ENCODE data around the gene AHNAK.

The AHNAK gene

DNA sequence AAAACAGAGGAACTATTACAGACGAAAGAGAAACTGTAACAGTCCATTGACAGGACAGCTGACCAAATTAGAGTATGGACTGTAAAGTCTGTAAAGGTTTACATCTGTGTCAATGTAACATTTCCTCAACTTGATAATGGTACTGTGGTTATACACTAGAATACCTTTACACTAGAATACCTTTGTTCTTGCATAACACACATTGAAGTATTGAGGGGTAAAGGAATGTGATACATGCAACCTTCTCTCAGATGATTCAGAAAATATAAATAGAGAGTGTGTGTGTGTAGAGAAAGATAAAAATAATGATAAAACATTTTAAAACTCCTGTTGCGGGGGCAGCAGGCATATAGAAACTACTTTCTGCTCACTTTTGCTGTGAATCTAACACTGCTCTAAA lies 32.6 kb upstream of the AHNAK start:
- no peaks in the 10 kb centered on the region for H3K27me3 ChIP-seq (ENCODE audit: insufficient read depth, low read length)
- no peaks in the 10 kb centered on the region for H3K79me2 ChIP-seq (ENCODE audit: insufficient read depth, low read length)
- H2AFZ ChIP-seq (ENCODE audit: low read length): no peak overlapping the region
- peaks cover 15% of the 10 kb centered on the region for H3K4me1 ChIP-seq (ENCODE audit: insufficient read depth, low read length, severe bottlenecking)
- no peaks in the 10 kb centered on the region for H3F3A ChIP-seq (ENCODE audit: insufficient read depth, low read length)
- no peaks in the 10 kb centered on the region for H4K20me1 ChIP-seq (ENCODE audit: insufficient read depth, low read length)
- TF ChIP-seq, protein P1, sequence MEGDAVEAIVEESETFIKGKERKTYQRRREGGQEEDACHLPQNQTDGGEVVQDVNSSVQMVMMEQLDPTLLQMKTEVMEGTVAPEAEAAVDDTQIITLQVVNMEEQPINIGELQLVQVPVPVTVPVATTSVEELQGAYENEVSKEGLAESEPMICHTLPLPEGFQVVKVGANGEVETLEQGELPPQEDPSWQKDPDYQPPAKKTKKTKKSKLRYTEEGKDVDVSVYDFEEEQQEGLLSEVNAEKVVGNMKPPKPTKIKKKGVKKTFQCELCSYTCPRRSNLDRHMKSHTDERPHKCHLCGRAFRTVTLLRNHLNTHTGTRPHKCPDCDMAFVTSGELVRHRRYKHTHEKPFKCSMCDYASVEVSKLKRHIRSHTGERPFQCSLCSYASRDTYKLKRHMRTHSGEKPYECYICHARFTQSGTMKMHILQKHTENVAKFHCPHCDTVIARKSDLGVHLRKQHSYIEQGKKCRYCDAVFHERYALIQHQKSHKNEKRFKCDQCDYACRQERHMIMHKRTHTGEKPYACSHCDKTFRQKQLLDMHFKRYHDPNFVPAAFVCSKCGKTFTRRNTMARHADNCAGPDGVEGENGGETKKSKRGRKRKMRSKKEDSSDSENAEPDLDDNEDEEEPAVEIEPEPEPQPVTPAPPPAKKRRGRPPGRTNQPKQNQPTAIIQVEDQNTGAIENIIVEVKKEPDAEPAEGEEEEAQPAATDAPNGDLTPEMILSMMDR (IDR thresholded peaks at IDR 0.05; ENCODE audit: low read length): no peak
- TF ChIP-seq EZH2 (IDR thresholded peaks at IDR 0.05; ENCODE audit: borderline replicate concordance, low read length): no peak
- peaks cover 75% of the 10 kb centered on the region for H3K36me3 ChIP-seq (ENCODE audit: insufficient read depth, low read length)
- H3K4me3 ChIP-seq (ENCODE audit: low read depth, low read length, poor library complexity, severe bottlenecking): no peak overlapping the region
- H3K9me3 ChIP-seq (ENCODE audit: low read length): no peaks in the 10 kb centered on the region
- no peak overlapping the region for H3K9ac ChIP-seq (ENCODE audit: low read length)
- H3K4me2 ChIP-seq (ENCODE audit: low read length): no peak overlapping the region
- no peaks in the 10 kb centered on the region for H3K9me2 ChIP-seq (ENCODE audit: low read depth, low read length)
- H3K27ac ChIP-seq (ENCODE audit: low read depth, low read length, poor library complexity, severe bottlenecking): no peak overlapping the region

DNA sequence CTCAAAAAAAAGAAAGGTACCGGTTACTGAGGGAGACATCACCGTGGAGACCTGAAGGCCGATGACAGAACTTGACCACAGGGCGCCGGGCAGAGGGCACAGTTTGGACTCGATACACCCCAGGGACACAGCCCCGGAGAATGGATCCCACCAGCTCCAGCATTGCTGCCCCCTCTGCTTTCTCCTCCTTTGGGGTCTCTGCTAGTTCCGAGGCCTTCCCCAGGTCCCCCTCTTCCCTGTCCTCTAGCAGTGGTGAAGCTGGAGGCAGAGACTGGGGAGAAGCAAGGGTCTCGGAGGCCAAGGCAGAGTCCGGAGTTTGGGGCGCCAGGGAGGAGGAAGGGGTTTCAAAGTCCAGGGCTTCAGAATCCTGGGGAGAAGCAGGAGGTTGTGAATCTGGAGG lies 31.9 kb upstream of the AHNAK start:
- Histone ChIP-seq H3F3A (ENCODE audit: insufficient read depth, low read length) (no peaks in the 10 kb centered on the region), H3K27ac (ENCODE audit: low read depth, low read length, poor library complexity, severe bottlenecking) (no peak overlapping the region), H3K9me2 (ENCODE audit: low read depth, low read length) (no peaks in the 10 kb centered on the region), H3K27me3 (ENCODE audit: insufficient read depth, low read length) (no peaks in the 10 kb centered on the region), H4K20me1 (ENCODE audit: insufficient read depth, low read length) (no peaks in the 10 kb centered on the region), H3K9ac (ENCODE audit: low read length) (no peak overlapping the region), H3K4me3 (ENCODE audit: low read depth, low read length, poor library complexity, severe bottlenecking) (no peak overlapping the region), H2AFZ (ENCODE audit: low read length) (no peak overlapping the region), H3K4me1 (ENCODE audit: insufficient read depth, low read length, severe bottlenecking) (peaks cover 15% of the 10 kb centered on the region), H3K36me3 (ENCODE audit: insufficient read depth, low read length) (peaks cover 68% of the 10 kb centered on the region), H3K9me3 (ENCODE audit: low read length) (no peaks in the 10 kb centered on the region), H3K4me2 (ENCODE audit: low read length) (no peak overlapping the region), H3K79me2 (ENCODE audit: insufficient read depth, low read length) (no peaks in the 10 kb centered on the region)
- TF ChIP-seq, protein P1 (IDR thresholded peaks at IDR 0.05; ENCODE audit: low read length): no peak
- no peak for TF ChIP-seq EZH2 (IDR thresholded peaks at IDR 0.05; ENCODE audit: borderline replicate concordance, low read length)

DNA sequence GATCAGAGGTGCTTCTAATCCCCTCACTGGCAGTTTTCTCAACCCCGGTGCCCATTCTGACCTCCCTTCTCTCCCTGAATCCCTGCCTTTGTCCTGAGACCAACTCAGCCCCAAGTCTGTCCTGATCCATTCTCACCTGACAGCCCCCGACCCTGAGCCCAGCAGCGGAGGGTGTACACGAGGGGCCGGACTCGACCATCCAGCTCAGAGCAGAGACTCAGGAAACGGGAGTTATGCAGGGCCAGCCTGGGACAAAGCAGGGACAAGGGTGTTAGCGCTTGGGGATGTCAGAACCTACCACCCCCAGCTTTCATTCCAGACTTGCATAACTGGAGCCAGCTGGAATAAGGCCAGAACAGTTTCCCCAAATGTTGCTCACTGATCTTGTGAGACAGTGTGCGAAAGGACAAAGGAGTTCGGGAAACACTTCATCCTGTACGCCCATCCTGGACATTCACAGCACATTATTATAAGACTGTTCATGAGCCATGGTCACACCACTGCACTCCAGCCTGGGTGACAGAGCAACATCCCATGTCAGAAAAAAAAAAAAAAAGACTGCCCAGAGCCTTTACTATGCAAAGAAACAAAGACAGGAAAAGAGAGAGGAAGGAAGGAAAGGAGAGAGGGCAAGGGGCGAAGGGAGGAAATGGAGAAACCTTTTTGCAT lies 30.6 kb upstream of the AHNAK start:
- H2AFZ ChIP-seq (ENCODE audit: low read length): no peak overlapping the region
- H3F3A ChIP-seq (ENCODE audit: insufficient read depth, low read length): no peaks in the 10 kb centered on the region
- no peaks in the 10 kb centered on the region for H3K9me3 ChIP-seq (ENCODE audit: low read length)
- H3K4me3 ChIP-seq (ENCODE audit: low read depth, low read length, poor library complexity, severe bottlenecking): no peak overlapping the region
- H3K4me2 ChIP-seq (ENCODE audit: low read length): no peak overlapping the region
- H4K20me1 ChIP-seq (ENCODE audit: insufficient read depth, low read length): no peaks in the 10 kb centered on the region
- TF ChIP-seq, protein P1 (IDR thresholded peaks at IDR 0.05; ENCODE audit: low read length): no peak
- no peak for TF ChIP-seq EZH2 (IDR thresholded peaks at IDR 0.05; ENCODE audit: borderline replicate concordance, low read length)
- H3K9ac ChIP-seq (ENCODE audit: low read length): no peak overlapping the region
- H3K9me2 ChIP-seq (ENCODE audit: low read depth, low read length): no peaks in the 10 kb centered on the region
- peaks cover 13% of the 10 kb centered on the region for H3K79me2 ChIP-seq (ENCODE audit: insufficient read depth, low read length)
- peaks cover 65% of the 10 kb centered on the region for H3K36me3 ChIP-seq (ENCODE audit: insufficient read depth, low read length)
- H3K27ac ChIP-seq (ENCODE audit: low read depth, low read length, poor library complexity, severe bottlenecking): no peak overlapping the region
- no peaks in the 10 kb centered on the region for H3K27me3 ChIP-seq (ENCODE audit: insufficient read depth, low read length)
- peaks cover 22% of the 10 kb centered on the region for H3K4me1 ChIP-seq (ENCODE audit: insufficient read depth, low read length, severe bottlenecking)
